ENCODE data around the gene AGK. TPM values are rescaled to one million over a fixed set of nuclear protein-coding genes. Genes with fewer than 3 reads are reported as not detected.

Gene AGK
- 22.6 and 32.4 TPM in 2 replicates for total RNA-seq

GRCh38 chr7:141551094-141551781 is at the start of gene AGK:
TSS of gene AGK (plus strand) at chr7:141551410. CDS start at chr7:141555467, 4,057 bp downstream.

GRCh38 chr7:141702047-141702567 is 150.9 kb downstream of the AGK start, which contains the start of gene DENND11:
TSS of gene DENND11 (minus strand) at chr7:141702166. CDS start at chr7:141702153, 13 bp downstream.

Other genes with a start within 250 kb of the AGK start
- 16.1 and 28.5 TPM in 2 replicates for gene DENND11, start 150.8 kb downstream of the AGK start, total RNA-seq
- gene WEE2, start 156.9 kb downstream of the AGK start, total RNA-seq: under 0.01 and 0.14 TPM in 2 replicates
- 116 and 149 TPM in 2 replicates for gene SSBP1, start 186.9 kb downstream of the AGK start, total RNA-seq
- 1.0 and 7.8 TPM in 2 replicates for gene TAS2R3, start 212.7 kb downstream of the AGK start, total RNA-seq
- 1.0 and 6.4 TPM in 2 replicates for gene TAS2R4, start 225.3 kb downstream of the AGK start, total RNA-seq
- 1.0 and 4.4 TPM in 2 replicates for gene TAS2R5, start 238.8 kb downstream of the AGK start, total RNA-seq

Measured in nasal cavity respiratory epithelium epithelial cell of viscerocranial mucosa (primary cell).